Measurements from ENCODE around the gene SYNGR1. TPM values are rescaled to one million over a fixed set of nuclear protein-coding genes. Genes with fewer than 3 reads are reported as not detected.

Gene SYNGR1
- polyA plus RNA-seq, 1 donor = 13.0 TPM

DNA sequence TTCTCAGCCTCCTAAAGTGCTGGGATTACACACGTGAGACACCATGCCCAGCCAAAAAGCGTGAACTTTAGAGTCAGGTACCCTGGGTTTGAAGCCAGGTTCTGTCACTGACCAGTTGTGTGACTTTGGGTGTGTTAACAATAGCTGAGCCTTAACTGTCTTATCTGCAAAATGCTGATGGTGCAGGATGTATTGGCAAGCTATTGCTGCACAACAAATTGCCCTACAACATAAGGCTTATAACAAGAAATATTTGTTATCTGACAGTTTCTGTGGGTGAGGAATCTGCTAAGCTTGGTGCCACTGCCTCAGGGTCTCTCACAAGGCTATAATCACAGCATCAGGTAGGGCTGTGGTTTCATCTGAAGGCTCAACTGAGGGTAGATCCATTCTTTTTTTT, 21.9 kb downstream of the SYNGR1 start:
- DNase-seq = no peak

DNA sequence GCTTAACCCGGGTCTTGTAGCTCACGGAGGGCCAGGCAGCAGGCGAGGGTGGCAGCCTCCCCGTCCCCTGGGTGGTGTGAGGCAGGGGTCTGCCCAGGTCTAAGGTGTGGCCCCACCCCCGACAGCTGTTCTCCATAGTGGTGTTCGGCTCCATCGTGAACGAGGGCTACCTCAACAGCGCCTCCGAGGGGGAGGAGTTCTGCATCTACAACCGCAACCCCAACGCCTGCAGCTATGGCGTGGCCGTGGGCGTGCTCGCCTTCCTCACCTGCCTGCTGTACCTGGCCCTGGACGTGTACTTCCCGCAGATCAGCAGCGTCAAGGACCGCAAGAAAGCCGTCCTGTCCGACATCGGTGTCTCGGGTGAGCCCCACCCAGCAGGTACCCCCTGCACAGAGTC, 24.4 kb downstream of the SYNGR1 start:
- no peak for DNase-seq

DNA sequence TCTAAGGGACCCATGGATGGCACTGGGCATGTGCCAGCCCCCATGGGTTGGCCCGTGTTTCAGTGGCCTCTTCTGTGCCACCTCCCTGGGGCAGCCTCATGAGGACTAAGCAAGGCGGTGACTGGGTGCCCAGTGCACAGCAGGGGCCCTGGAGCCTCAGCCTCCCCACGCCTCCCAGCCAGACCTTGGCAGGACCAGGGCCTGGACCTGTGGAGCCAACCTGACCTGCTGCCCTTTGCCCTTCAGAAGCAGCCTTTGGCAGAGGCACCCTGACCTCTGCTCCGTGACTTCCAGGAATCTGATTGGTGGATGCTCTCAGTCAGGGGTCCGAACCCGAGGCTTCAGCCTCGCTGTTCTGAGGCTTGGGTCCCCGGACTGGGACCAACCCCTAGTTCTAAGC, 25.0 kb downstream of the SYNGR1 start:
- no peak for DNase-seq

GRCh38 chr22:39375646-39376045, 25.9 kb downstream of the SYNGR1 start:
- DNase-seq = no peak

GRCh38 chr22:39379756-39380730, 30.3 kb downstream of the SYNGR1 start:
- no peak for DNase-seq

DNA sequence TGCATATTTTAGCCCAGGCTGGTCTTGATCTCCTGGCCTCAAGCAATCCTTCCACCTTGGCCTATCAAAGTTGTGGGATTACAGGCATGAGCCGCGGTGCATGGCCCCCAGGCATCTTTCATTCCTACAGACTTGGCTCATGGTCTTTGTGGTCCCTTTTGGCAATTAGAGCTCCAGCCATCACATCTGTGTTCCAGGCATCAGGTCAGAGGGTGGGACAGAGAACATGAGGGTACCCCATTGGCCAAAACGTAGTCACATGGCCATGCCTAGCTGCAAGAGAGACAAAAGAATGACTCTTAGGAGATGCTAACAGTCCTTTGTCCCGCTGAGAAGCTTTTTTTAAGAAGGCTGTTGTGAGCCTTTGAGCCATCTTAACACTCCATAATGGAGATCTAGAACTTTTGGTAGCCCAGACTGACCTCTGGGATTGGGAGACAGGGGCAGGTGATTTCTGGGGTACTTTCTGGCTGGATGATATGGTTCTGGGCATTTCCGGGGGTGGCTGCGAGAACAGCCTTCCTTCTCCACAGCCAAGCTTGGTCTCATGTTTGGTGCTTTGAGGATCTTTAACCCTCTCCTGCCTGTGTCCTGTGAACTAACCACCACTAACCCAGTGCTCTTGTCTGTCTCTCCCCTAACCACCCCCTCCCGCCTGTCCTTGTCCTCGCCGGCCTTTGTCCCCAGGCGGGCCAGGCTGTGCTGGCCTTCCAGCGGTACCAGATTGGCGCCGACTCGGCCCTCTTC, 31.4 kb downstream of the SYNGR1 start:
- DNase-seq = no peak

GRCh38 chr22:39381930-39382329, 32.1 kb downstream of the SYNGR1 start:
- no peak for DNase-seq

- no peak for DNase-seq
Observed at GRCh38 chr22:39382410-39382809, 32.6 kb downstream of the SYNGR1 start.

GRCh38 chr22:39383841-39384625, 34.2 kb downstream of the SYNGR1 start:
- no peak for DNase-seq

DNA sequence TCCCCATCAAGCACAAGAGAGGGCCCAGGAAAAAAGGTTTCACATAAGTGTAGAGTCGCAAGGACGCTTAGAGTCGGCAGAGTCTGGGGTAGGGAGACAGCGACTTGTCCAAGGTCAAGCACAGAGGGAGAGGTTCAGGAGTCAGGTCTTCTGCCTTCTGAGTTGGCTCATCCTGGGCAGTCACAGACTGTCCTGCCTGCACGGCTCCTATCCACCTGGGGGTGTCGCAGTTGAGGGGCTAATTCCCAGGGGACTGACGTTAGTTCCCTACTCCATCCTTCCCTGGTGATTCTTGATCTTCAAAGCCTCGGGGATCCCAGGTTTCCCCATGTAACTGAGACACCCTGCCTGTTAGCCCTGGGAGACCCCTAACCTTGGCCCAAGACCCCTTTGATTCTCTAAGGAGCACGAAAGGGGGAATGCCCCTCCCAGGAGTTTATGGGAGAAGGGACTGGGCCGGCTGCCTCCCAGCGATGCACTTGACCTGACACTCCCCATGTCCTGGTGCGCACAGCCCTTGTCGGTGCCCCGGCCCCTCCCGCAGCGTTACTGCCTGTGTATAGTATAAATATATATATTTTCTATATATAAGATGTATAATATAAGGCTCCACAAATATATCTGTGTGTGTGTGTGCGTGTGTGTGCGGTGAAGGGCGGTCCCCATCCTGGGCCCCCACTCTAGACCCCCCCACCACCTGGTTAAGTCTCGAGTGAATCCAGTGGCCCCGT, 35.1 kb downstream of the SYNGR1 start:
- no peak for DNase-seq

- DNase-seq = peak; percentile 81
Observed at GRCh38 chr22:39388261-39389011, 38.6 kb downstream of the SYNGR1 start.

GRCh38 chr22:39389420-39389819, 39.6 kb downstream of the SYNGR1 start:
- no peak for DNase-seq

DNA sequence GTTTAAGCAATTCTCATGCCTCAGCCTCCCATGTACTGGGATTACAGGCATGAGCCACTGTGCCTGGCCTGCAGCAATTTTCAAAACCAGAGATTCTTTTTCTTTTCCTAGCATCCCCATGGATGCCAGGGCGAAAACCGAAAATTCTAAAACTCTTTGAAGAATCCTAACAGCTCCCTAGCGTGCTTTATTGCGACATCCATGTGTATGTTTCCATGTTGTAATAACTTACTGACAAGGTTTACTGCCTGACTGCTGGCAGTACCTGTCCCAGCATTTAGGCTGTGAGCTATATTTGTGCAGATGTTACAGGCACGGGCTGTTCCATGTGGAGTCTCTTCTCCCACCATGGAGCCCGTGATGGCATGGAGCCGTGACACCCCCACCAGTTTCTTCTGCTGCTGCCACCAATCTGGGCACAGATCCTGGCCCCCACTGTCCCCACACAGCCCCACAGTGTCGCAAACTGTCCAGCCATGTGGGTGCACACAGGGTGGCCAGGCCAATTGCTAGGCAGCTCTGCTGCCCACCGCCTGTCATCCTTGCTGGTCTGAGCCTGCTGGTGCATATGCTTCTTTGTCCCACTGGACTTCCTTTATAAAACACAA, 42.7 kb downstream of the SYNGR1 start:
- DNase-seq = no peak

DNA sequence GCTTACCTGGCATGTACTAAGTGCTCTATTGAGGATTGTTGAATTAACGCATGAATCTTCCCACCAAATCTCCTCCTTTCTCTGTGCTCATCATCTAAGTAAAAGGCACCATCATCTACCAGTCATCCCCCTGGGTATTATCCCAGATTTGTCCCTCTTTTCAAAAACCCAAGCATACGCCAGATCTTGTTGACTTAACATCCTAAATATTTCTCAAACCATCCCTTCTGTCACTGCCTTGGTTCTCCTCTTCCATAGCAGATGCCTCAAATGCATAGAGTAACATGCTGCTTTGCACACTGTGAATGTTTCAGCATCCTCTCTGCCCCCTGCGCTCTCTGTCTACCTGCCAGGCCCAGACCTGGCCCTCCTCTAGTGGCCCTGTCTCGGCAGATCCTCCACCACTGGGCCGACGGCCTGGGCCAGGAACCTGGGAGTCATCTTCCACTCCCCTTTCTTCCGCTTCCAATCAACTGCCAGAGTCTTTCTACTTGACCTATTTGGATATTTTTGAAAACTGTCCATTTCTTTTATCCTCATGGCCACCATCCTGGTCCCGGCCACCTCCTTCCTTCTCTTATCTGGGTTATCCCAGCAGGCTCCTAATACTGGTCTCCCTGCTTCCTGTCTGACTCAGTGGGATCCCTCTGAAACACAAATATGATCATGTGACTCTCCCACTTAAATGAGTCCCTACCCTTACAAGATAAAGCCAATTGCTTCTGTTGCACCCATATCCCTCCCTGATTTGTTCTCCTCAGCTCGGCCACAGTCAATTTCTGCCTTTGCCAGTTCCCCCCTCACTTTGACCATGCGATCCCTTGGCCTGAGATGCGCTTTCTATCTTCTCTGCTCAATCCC, 46.4 kb downstream of the SYNGR1 start:
- DNase-seq = no peak

- no peak for DNase-seq
Observed at GRCh38 chr22:39396797-39397195, 47.0 kb downstream of the SYNGR1 start.

GRCh38 chr22:39401301-39401631, 51.5 kb downstream of the SYNGR1 start:
- DNase-seq = no peak

- DNase-seq = peak; percentile 57
Observed at GRCh38 chr22:39405346-39406085, 55.7 kb downstream of the SYNGR1 start.

GRCh38 chr22:39408173-39408572, 58.4 kb downstream of the SYNGR1 start:
- no peak for DNase-seq

- no peak for DNase-seq
Observed at GRCh38 chr22:39408807-39409206, 59.0 kb downstream of the SYNGR1 start.

Data from hindlimb muscle (tissue), 1 donor.